Endodermal cell (in vitro differentiated cells): Measurements from ENCODE around the gene PNPLA7. TPM values are rescaled to one million over a fixed set of nuclear protein-coding genes. Genes with fewer than 3 reads are reported as not detected.

Experiments
- DNase-seq: peaks from one replicate; pipeline ENCODE4 v3.0.0-alpha.2; 2017
- H3K27ac ChIP-seq: 2 replicates; pipeline ENCODE4 v1.5.1; 2013; ENCODE audit warnings: mild to moderate bottlenecking, low read depth, low read length, moderate library complexity
- H3K27me3 ChIP-seq: 2 replicates; pipeline ENCODE4 v1.6.1; 2013; ENCODE audit warnings: mild to moderate bottlenecking, low read length, moderate library complexity; ENCODE audit not compliant: insufficient read depth, control insufficient read depth, poor library complexity, severe bottlenecking
- H3K36me3 ChIP-seq: 2 replicates; pipeline ENCODE4 v1.7.0; 2013; ENCODE audit warnings: mild to moderate bottlenecking, low read length, moderate library complexity; ENCODE audit not compliant: control insufficient read depth, insufficient read depth
- H3K4me1 ChIP-seq: one replicate; pipeline ENCODE4 v1.7.0; 2013; ENCODE audit warnings: low read length; ENCODE audit not compliant: control insufficient read depth, insufficient read depth
- H3K4me3 ChIP-seq: 2 replicates; pipeline ENCODE4 v1.5.1; 2013; ENCODE audit warnings: mild to moderate bottlenecking, low read length, moderate library complexity
- H3K9ac ChIP-seq: 2 replicates; pipeline ENCODE4 v1.6.1; 2013; ENCODE audit warnings: mild to moderate bottlenecking, low read length, moderate library complexity; ENCODE audit not compliant: poor library complexity, severe bottlenecking; ENCODE audit errors: extremely low read depth
- H3K9me3 ChIP-seq: 2 replicates; pipeline ENCODE4 v1.6.1; 2013; ENCODE audit warnings: mild to moderate bottlenecking, low read length, moderate library complexity; ENCODE audit not compliant: control insufficient read depth
- H3K27ac Mint-ChIP-seq: 2 replicates; pipeline ENCODE4 v1.8.0; 2020; ENCODE audit warnings: mixed read lengths
- H3K27me3 Mint-ChIP-seq: 2 replicates; pipeline ENCODE4 v1.8.0; 2021; ENCODE audit warnings: mild to moderate bottlenecking, mixed read lengths; ENCODE audit not compliant: insufficient read depth
- H3K36me3 Mint-ChIP-seq: 2 replicates; pipeline ENCODE4 v1.8.0; 2020; ENCODE audit warnings: low read depth, mixed read lengths
- H3K4me1 Mint-ChIP-seq: 2 replicates; pipeline ENCODE4 v1.8.0; 2020; ENCODE audit warnings: mixed read lengths
- H3K4me3 Mint-ChIP-seq: 2 replicates; pipeline ENCODE4 v1.8.0; 2020; ENCODE audit warnings: mild to moderate bottlenecking, moderate library complexity, mixed read lengths
- H3K9me3 Mint-ChIP-seq: 2 replicates; pipeline ENCODE4 v1.8.0; 2020; ENCODE audit warnings: mild to moderate bottlenecking, mixed read lengths
- WGBS, 2 experiments: methylation state at CpG; one replicate each; pipeline versions ENCODE4 v1.1.5 to v1.1.7; 2013; ENCODE audit warnings: missing lambda C conversion rate in 2 of 2, mixed read lengths in 1 of 2; ENCODE audit not compliant: insufficient coverage in 1 of 2, insufficient read length in 1 of 2; 5-methylcytosine and 5-hydroxymethylcytosine counted together
- total RNA-seq, 2 donors: library from RNA; stranded (reverse); fragmentation: NEBNext Ultra II Directional in 1 of 2; extraction: Animal tissue kit (Norgen Biotek cat#: 25700) in 1 of 2; gene quantifications; 2 replicates in 1 of 2; 3 replicates in 1 of 2; pipeline ENCODE4 v1.2.1, GENCODE V29; 2021
- TF ChIP-seq, protein P1 (sequence below): fragments of 200-600 bp; sonication (generic); conservative IDR thresholded peaks from 2 replicates; pipeline ENCODE4 v1.5.0; 2021; ENCODE audit warnings: antibody characterized with exemption, mild to moderate bottlenecking

PNPLA7 gene
- total RNA-seq, 2 donors from 2014 or later = 2.0 to 2.4 TPM

DNA sequence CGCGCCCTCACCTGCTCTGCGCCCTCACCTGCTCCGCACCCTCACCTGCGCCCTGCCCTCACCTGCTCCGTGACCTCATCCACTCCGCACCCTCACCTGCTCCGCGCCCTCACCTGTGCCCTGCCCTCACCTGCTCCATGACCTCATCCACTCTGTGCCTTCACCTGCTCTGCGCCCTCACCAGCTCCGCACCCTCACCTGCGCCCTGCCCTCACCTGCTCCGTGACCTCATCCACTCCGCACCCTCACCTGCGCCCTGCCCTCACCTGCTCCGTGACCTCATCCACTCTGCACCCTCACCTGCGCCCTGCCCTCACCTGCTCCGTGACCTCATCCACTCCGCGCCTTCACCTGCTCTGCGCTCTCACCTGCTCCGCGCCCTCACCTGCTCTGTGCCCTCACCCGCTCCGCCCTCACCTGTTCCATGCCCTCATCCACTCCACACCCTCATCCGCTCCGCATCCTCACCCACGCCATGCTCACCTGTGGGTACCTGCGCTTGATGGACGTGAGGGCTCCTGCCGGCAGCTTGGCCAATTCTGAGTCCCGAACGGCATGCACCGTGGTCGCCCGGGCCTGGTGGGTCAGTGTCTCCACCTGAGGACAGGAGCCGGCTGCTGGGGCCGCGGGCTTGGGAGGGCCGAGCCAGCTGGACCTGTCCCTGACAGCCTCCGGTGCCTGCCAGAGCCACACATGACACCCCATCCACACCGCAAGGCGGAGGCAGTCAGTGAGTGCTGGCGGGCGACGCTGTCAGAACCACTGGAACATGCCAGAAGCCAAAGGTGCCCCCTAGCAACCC, 55.5 kb downstream of the PNPLA7 start:
- H3K27me3 Mint-ChIP-seq = no peaks in the 10 kb centered on the region
- Histone ChIP-seq H3K4me3 (no peak overlapping the region), H3K9me3 (no peaks in the 10 kb centered on the region), H3K9ac (no peak overlapping the region), H3K36me3 (no peaks in the 10 kb centered on the region), H3K4me1 (no peaks in the 10 kb centered on the region), H3K27ac (no peak overlapping the region), H3K27me3 (no peaks in the 10 kb centered on the region)
- DNase-seq = no peak
- no peak overlapping the region for H3K4me3 Mint-ChIP-seq
- H3K9me3 Mint-ChIP-seq = no peaks in the 10 kb centered on the region
- no peaks in the 10 kb centered on the region for H3K36me3 Mint-ChIP-seq
- 95 to 96% methylated on average over 33 to 46 of the region's 46 CpGs for WGBS, 2 experiments
- H3K27ac Mint-ChIP-seq = no peak overlapping the region
- H3K4me1 Mint-ChIP-seq = no peaks in the 10 kb centered on the region
- TF ChIP-seq, protein P1, sequence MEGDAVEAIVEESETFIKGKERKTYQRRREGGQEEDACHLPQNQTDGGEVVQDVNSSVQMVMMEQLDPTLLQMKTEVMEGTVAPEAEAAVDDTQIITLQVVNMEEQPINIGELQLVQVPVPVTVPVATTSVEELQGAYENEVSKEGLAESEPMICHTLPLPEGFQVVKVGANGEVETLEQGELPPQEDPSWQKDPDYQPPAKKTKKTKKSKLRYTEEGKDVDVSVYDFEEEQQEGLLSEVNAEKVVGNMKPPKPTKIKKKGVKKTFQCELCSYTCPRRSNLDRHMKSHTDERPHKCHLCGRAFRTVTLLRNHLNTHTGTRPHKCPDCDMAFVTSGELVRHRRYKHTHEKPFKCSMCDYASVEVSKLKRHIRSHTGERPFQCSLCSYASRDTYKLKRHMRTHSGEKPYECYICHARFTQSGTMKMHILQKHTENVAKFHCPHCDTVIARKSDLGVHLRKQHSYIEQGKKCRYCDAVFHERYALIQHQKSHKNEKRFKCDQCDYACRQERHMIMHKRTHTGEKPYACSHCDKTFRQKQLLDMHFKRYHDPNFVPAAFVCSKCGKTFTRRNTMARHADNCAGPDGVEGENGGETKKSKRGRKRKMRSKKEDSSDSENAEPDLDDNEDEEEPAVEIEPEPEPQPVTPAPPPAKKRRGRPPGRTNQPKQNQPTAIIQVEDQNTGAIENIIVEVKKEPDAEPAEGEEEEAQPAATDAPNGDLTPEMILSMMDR = no peak

DNA sequence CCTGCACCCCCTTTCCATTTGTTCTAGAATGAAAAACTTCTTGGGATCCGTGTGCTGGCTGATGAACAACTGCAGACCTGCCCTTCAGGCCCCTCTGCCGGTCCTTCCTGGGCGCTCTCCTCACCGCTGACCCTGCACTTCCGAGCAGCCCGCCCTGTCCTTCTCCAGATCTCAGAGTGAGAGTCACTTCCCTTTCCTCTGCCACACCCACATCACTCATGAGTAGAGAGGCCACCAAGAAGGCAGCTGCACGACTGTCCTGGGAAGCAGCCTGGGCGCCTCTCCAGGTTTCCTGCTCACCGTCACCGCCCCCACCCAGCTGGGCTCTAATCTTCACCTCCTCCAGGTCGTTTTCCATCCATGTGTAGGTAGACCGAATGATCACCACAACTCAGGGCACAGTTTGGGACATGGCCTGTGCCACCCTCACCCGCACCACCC, 56.1 kb downstream of the PNPLA7 start:
- Histone ChIP-seq H3K9ac (no peak overlapping the region), H3K27ac (no peak overlapping the region), H3K27me3 (no peaks in the 10 kb centered on the region), H3K4me3 (no peak overlapping the region), H3K36me3 (no peaks in the 10 kb centered on the region), H3K9me3 (no peaks in the 10 kb centered on the region), H3K4me1 (no peaks in the 10 kb centered on the region)
- no peaks in the 10 kb centered on the region for H3K9me3 Mint-ChIP-seq
- no peaks in the 10 kb centered on the region for H3K36me3 Mint-ChIP-seq
- H3K27me3 Mint-ChIP-seq = no peaks in the 10 kb centered on the region
- no peaks in the 10 kb centered on the region for H3K4me1 Mint-ChIP-seq
- H3K4me3 Mint-ChIP-seq = no peak overlapping the region
- no peak for DNase-seq
- TF ChIP-seq, protein P1 = no peak
- H3K27ac Mint-ChIP-seq = no peak overlapping the region
- 77 to 85% methylated on average over 6 to 13 of the region's 13 CpGs for WGBS, 2 experiments

DNA sequence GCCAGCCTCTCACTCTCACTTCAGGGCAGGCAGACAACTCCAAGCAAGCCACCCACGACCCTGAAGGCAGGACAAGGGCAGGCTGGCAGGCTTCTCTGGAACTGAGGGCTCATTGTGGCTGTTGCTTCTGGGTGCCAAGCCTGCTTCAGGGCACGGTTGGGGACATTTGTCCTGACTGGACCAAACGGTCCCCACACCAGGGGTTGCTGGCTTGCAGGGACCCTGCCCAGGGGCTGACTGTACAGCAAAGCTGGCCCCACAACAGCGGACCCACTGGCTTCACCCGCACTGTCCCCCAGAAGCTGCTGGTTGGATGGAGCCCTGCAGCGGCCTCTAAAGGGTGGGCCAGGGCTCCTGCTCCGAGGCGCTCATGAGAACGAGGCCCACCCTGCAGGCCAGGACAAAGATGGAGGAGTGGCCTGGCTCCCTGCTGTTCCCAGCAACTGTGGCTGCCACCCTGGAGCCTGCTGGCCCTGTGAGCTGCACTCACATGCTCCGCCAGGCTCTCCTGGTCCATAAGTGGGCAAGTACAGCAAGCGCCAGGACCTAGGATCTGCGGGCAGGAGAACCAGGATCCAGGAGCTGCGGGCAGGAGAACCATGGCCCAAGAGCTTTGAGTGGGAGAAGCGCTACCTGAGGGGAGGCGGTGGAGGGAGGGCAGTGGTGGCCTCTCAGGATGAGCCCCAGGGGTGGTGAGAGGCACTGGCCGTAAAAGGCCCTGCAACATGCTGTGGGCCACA, 56.7 kb downstream of the PNPLA7 start:
- TF ChIP-seq, protein P1 = no peak
- no peaks in the 10 kb centered on the region for H3K36me3 Mint-ChIP-seq
- no peaks in the 10 kb centered on the region for H3K9me3 Mint-ChIP-seq
- H3K27ac Mint-ChIP-seq = no peak overlapping the region
- H3K9me3 ChIP-seq = no peaks in the 10 kb centered on the region
- H3K4me1 Mint-ChIP-seq = no peaks in the 10 kb centered on the region
- no peak overlapping the region for H3K9ac ChIP-seq
- H3K27me3 Mint-ChIP-seq = no peaks in the 10 kb centered on the region
- no peak overlapping the region for H3K4me3 ChIP-seq
- no peak for DNase-seq
- no peaks in the 10 kb centered on the region for H3K4me1 ChIP-seq
- H3K4me3 Mint-ChIP-seq = no peak overlapping the region
- no peaks in the 10 kb centered on the region for H3K27me3 ChIP-seq
- H3K36me3 ChIP-seq = no peaks in the 10 kb centered on the region
- H3K27ac ChIP-seq = no peak overlapping the region
- 92 to 95% methylated on average over 14 to 16 of the region's 16 CpGs for WGBS, 2 experiments
